Measurements from ENCODE around the gene DCX. TPM values are rescaled to one million over a fixed set of nuclear protein-coding genes. Genes with fewer than 3 reads are reported as not detected.

DCX gene
- polyA plus RNA-seq, 2 donors, result under 0.01 to 0.01 TPM

DNA sequence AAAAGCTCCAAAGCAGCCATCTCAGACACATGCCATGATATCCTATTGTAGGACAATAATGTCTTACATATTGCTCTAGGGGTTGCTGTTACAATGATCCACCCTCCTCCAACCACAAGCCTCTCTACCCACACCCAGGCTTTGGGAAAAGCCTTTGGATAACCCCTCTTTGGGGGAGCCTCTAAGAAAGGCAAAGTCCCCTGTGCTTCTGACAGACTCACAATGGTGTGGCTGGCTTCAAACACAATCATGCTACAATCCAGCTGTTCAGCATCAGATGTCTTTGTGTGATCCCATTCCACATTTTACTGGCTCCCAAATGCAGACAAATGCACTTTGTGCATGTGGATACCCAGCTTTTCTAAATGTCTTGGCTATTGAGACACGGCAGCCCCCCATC, 75.9 kb downstream of the DCX start:
- no peaks in the 10 kb centered on the region for H3K4me1 ChIP-seq (ENCODE audit: control insufficient read depth in 2 of 2, insufficient read depth in 2 of 2, low read length in 1 of 2)
- peaks cover 0 to 3% of the 10 kb centered on the region in 2 donors for H3K27me3 ChIP-seq (ENCODE audit: control insufficient read depth in 1 of 2, insufficient read depth in 2 of 2, low read length in 2 of 2)
- WGBS, 2 donors, result 61 to 64% methylated on average over 1 of the region's 1 CpG

DNA sequence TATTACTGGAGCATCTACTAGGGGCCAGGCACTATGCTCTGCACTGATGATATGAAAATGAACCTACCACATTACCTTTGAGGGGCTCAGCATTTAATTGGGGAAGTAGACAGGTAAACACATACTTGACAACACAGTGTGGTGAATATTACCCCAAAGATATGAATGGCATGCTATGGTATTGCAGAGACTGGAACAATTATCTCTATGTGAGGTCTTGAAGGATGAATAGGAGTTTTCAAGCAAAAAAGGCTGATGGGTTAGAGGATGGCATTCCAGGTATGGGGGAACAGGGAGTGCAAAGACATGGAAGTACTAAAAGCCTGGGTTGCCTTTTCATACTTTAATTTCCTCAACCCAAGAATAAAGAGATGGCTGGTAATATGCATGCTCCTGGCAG, 82.6 kb downstream of the DCX start:
- Histone ChIP-seq H3K36me3 (ENCODE audit: control insufficient read depth in 2 of 2, insufficient read depth in 2 of 2, low read length in 1 of 2) (no peaks in the 10 kb centered on the region), H3K9me3 (ENCODE audit: control insufficient read depth in 2 of 2, insufficient read depth in 1 of 2, low read depth in 1 of 2, low read length in 1 of 2) (no peaks in the 10 kb centered on the region), H3K4me3 (ENCODE audit: low read depth in 1 of 2, low read length in 2 of 2) (no peak overlapping the region), H3K27ac (ENCODE audit: low read depth in 2 of 2, low read length in 1 of 2) (no peak overlapping the region), H3K27me3 (ENCODE audit: control insufficient read depth in 1 of 2, insufficient read depth in 2 of 2, low read length in 2 of 2) (peaks cover 0 to 8% of the 10 kb centered on the region in 2 donors), H3K4me1 (ENCODE audit: control insufficient read depth in 2 of 2, insufficient read depth in 2 of 2, low read length in 1 of 2) (no peaks in the 10 kb centered on the region)

More for the DNA sequence above, 75.9 kb downstream of the DCX start:
- no peak overlapping the region for H3K4me3 ChIP-seq (ENCODE audit: low read depth in 1 of 2, low read length in 2 of 2)
- H3K36me3 ChIP-seq (ENCODE audit: control insufficient read depth in 2 of 2, insufficient read depth in 2 of 2, low read length in 1 of 2), result no peaks in the 10 kb centered on the region
- H3K27ac ChIP-seq (ENCODE audit: low read depth in 2 of 2, low read length in 1 of 2), result no peak overlapping the region
- H3K9me3 ChIP-seq (ENCODE audit: control insufficient read depth in 2 of 2, insufficient read depth in 1 of 2, low read depth in 1 of 2, low read length in 1 of 2), result no peaks in the 10 kb centered on the region

DNA sequence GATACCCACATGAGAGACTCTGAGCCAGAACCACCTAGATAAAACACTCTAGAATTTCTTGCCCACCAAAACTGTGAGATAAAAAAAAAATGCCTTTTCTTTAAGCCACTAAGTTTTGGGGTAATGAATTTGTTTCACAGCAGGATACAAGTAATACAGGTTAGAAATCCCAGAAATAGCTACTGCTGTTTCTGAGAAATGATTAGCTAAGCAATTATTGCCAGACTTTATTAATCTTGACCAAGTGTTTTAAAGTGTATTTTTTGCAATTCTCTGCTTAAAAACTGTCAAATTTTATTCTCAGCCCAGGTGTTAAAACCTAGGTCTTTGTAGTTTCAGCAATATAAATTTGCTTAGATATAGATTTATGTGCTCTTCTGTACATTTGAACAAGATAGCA, 83.1 kb downstream of the DCX start:
- Histone ChIP-seq H3K4me3 (ENCODE audit: low read depth in 1 of 2, low read length in 2 of 2) (no peak overlapping the region), H3K36me3 (ENCODE audit: control insufficient read depth in 2 of 2, insufficient read depth in 2 of 2, low read length in 1 of 2) (no peaks in the 10 kb centered on the region), H3K27me3 (ENCODE audit: control insufficient read depth in 1 of 2, insufficient read depth in 2 of 2, low read length in 2 of 2) (peaks cover 0 to 8% of the 10 kb centered on the region in 2 donors), H3K9me3 (ENCODE audit: control insufficient read depth in 2 of 2, insufficient read depth in 1 of 2, low read depth in 1 of 2, low read length in 1 of 2) (no peaks in the 10 kb centered on the region), H3K4me1 (ENCODE audit: control insufficient read depth in 2 of 2, insufficient read depth in 2 of 2, low read length in 1 of 2) (no peaks in the 10 kb centered on the region), H3K27ac (ENCODE audit: low read depth in 2 of 2, low read length in 1 of 2) (no peak overlapping the region)

DNA sequence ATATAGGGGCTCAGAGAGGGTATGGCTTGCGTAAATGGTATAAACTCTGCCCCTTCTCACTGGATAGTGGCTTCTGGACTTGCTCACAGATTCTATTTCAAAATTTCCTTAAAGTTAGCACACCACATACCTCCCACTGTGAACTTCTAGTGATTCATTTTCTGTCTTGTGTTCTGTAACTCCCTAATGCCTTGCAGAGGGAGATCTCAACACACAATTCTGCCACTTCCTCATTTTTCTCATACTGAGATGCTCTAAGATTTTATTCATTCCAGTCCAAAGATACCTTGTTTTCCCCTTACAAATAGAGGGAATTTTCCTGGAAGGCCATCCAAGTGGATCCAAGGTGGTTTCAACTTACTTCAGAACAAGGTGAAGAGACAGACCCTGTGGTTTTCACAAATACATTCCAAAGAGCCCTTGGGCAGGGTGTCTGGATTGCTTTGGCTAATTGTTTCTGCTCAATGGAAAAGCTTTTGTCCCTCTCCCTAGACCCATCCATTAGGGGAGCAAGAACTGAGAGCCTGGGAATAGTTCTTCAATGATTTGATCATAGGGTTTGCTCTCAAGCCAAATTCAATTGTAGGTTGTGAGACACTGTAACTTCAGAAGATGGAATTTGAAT, 89.6 kb downstream of the DCX start:
- Histone ChIP-seq H3K36me3 (ENCODE audit: control insufficient read depth in 2 of 2, insufficient read depth in 2 of 2, low read length in 1 of 2) (no peaks in the 10 kb centered on the region), H3K4me3 (ENCODE audit: low read depth in 1 of 2, low read length in 2 of 2) (no peak overlapping the region), H3K27ac (ENCODE audit: low read depth in 2 of 2, low read length in 1 of 2) (no peak overlapping the region), H3K27me3 (ENCODE audit: control insufficient read depth in 1 of 2, insufficient read depth in 2 of 2, low read length in 2 of 2) (peaks cover 0 to 7% of the 10 kb centered on the region in 2 donors), H3K4me1 (ENCODE audit: control insufficient read depth in 2 of 2, insufficient read depth in 2 of 2, low read length in 1 of 2) (no peaks in the 10 kb centered on the region), H3K9me3 (ENCODE audit: control insufficient read depth in 2 of 2, insufficient read depth in 1 of 2, low read depth in 1 of 2, low read length in 1 of 2) (no peaks in the 10 kb centered on the region)
- WGBS, 2 donors, result 67 to 87% methylated on average over 1 of the region's 1 CpG

DNA sequence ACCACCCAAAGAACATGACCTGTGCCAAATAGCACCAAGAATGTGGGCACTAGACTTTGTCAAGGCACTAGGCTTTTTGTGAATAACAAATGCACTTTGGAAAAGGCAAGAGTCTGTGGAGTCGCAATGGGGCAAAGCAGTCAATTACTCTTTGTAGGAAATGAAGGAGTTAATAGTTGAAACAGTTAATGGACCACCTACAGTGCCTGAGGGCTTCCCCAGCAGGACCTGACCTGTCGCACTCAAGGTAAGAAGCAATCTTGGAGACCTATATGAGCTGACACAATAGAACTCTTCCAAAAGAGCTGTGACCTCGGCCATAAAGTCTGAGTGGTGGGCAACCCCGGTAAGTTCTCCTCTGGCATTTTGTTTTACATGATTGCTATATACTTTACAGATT, 92.5 kb downstream of the DCX start:
- Histone ChIP-seq H3K4me1 (ENCODE audit: control insufficient read depth in 2 of 2, insufficient read depth in 2 of 2, low read length in 1 of 2) (no peaks in the 10 kb centered on the region), H3K9me3 (ENCODE audit: control insufficient read depth in 2 of 2, insufficient read depth in 1 of 2, low read depth in 1 of 2, low read length in 1 of 2) (no peaks in the 10 kb centered on the region), H3K36me3 (ENCODE audit: control insufficient read depth in 2 of 2, insufficient read depth in 2 of 2, low read length in 1 of 2) (no peaks in the 10 kb centered on the region), H3K27me3 (ENCODE audit: control insufficient read depth in 1 of 2, insufficient read depth in 2 of 2, low read length in 2 of 2) (peaks cover 0 to 7% of the 10 kb centered on the region in 2 donors), H3K4me3 (ENCODE audit: low read depth in 1 of 2, low read length in 2 of 2) (no peak overlapping the region), H3K27ac (ENCODE audit: low read depth in 2 of 2, low read length in 1 of 2) (no peak overlapping the region)
- 53 to 72% methylated on average over 4 of the region's 4 CpGs for WGBS, 2 donors

DNA sequence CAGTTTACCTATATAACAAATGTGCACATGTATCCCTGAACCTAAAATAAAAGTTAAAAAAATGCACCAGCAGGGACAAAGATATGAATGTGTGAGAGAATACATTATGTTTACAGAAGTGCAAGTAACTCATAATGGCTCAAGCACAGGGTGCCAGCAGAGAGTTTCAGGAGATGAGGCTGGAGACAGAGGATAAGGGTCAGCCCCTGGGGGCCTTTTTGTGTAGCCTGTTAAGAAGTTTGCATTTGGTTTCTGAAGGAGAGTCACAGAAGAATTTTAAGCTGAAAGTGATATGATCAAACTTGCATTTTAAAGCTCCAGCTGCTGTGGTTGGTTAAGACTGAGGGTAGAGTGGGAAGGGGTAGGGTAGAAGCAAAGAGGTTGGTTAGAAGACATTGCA, 93.1 kb downstream of the DCX start:
- H3K27me3 ChIP-seq (ENCODE audit: control insufficient read depth in 1 of 2, insufficient read depth in 2 of 2, low read length in 2 of 2), result peaks cover 0 to 7% of the 10 kb centered on the region in 2 donors
- H3K27ac ChIP-seq (ENCODE audit: low read depth in 2 of 2, low read length in 1 of 2), result no peak overlapping the region
- no peaks in the 10 kb centered on the region for H3K4me1 ChIP-seq (ENCODE audit: control insufficient read depth in 2 of 2, insufficient read depth in 2 of 2, low read length in 1 of 2)
- no peaks in the 10 kb centered on the region for H3K36me3 ChIP-seq (ENCODE audit: control insufficient read depth in 2 of 2, insufficient read depth in 2 of 2, low read length in 1 of 2)
- H3K9me3 ChIP-seq (ENCODE audit: control insufficient read depth in 2 of 2, insufficient read depth in 1 of 2, low read depth in 1 of 2, low read length in 1 of 2), result no peaks in the 10 kb centered on the region
- H3K4me3 ChIP-seq (ENCODE audit: low read depth in 1 of 2, low read length in 2 of 2), result no peak overlapping the region

DNA sequence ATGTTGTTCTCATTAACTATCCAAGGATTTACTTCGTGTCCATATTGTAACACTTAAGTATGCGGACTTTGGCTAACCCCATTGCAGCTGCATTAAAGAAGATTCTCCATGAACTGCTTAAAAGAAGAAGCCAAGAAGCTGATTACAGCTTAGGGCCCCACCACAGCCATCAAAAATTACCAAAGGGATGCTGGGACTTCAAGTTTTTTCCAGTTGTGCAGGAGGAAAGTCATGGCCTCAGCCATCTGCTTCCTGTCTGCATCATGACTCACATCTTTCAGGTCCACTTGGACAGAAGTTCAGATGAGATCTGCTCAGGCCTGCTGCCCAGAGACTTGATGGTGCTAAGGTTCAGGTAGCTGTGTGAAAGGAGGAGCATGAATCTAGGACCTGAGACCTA, 102.9 kb downstream of the DCX start:
- Histone ChIP-seq H3K36me3 (ENCODE audit: control insufficient read depth in 2 of 2, insufficient read depth in 2 of 2, low read length in 1 of 2) (no peaks in the 10 kb centered on the region), H3K4me1 (ENCODE audit: control insufficient read depth in 2 of 2, insufficient read depth in 2 of 2, low read length in 1 of 2) (no peaks in the 10 kb centered on the region), H3K9me3 (ENCODE audit: control insufficient read depth in 2 of 2, insufficient read depth in 1 of 2, low read depth in 1 of 2, low read length in 1 of 2) (no peaks in the 10 kb centered on the region), H3K27ac (ENCODE audit: low read depth in 2 of 2, low read length in 1 of 2) (no peak overlapping the region), H3K4me3 (ENCODE audit: low read depth in 1 of 2, low read length in 2 of 2) (no peak overlapping the region), H3K27me3 (ENCODE audit: control insufficient read depth in 1 of 2, insufficient read depth in 2 of 2, low read length in 2 of 2) (peaks cover 0 to 5% of the 10 kb centered on the region in 2 donors)
- WGBS, 2 donors, result 71 to 76% methylated on average over 2 of the region's 2 CpGs

DNA sequence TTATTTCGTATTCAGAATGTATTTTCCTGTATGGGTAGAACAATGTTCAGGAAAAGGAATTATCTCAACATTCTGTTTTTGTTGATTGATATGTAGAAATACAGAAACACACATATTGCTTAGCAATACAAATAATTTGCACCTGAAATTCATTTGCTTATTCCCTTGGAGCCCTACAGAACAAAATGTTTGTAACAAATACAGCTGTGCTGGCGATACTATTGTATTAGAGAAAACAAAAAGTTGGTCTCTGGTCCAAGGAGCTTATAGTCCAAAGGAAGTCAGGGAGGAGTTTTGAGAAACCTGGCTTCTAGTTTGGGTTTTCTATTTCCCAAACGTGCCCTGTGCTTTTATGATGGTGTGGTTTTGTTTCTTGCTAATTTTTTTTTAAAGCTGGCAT, 104.0 kb downstream of the DCX start:
- no peak overlapping the region for H3K4me3 ChIP-seq (ENCODE audit: low read depth in 1 of 2, low read length in 2 of 2)
- no peak overlapping the region for H3K27ac ChIP-seq (ENCODE audit: low read depth in 2 of 2, low read length in 1 of 2)
- peaks cover 0 to 5% of the 10 kb centered on the region in 2 donors for H3K27me3 ChIP-seq (ENCODE audit: control insufficient read depth in 1 of 2, insufficient read depth in 2 of 2, low read length in 2 of 2)
- no peaks in the 10 kb centered on the region for H3K36me3 ChIP-seq (ENCODE audit: control insufficient read depth in 2 of 2, insufficient read depth in 2 of 2, low read length in 1 of 2)
- no peaks in the 10 kb centered on the region for H3K4me1 ChIP-seq (ENCODE audit: control insufficient read depth in 2 of 2, insufficient read depth in 2 of 2, low read length in 1 of 2)
- 49 to 66% methylated on average over 3 of the region's 3 CpGs for WGBS, 2 donors
- H3K9me3 ChIP-seq (ENCODE audit: control insufficient read depth in 2 of 2, insufficient read depth in 1 of 2, low read depth in 1 of 2, low read length in 1 of 2), result no peaks in the 10 kb centered on the region

DNA sequence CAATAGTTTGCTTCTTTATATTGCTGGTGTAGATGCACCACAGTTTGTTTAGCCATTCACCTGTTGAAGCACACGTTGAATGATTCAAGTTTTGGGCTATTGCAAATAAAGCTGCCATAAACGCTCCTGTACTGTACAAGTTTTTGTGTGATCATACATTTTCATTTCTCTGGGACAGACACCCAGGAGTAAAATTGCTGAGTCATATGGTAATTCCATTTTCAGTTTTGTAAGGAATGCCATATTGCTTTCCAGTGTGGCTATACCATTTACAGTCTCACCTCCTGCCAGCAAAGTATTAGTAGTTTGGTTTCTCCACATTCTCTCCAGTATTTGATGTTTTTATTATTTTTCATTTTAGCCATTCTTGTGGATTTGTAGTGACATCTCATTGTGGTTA, 109.7 kb downstream of the DCX start:
- no peaks in the 10 kb centered on the region for H3K36me3 ChIP-seq (ENCODE audit: control insufficient read depth in 2 of 2, insufficient read depth in 2 of 2, low read length in 1 of 2)
- H3K9me3 ChIP-seq (ENCODE audit: control insufficient read depth in 2 of 2, insufficient read depth in 1 of 2, low read depth in 1 of 2, low read length in 1 of 2), result no peaks in the 10 kb centered on the region
- no peaks in the 10 kb centered on the region for H3K4me1 ChIP-seq (ENCODE audit: control insufficient read depth in 2 of 2, insufficient read depth in 2 of 2, low read length in 1 of 2)
- no peak overlapping the region for H3K4me3 ChIP-seq (ENCODE audit: low read depth in 1 of 2, low read length in 2 of 2)
- WGBS, 2 donors, result 55 to 65% methylated on average over 2 of the region's 2 CpGs
- H3K27ac ChIP-seq (ENCODE audit: low read depth in 2 of 2, low read length in 1 of 2), result no peak overlapping the region
- no peaks in the 10 kb centered on the region for H3K27me3 ChIP-seq (ENCODE audit: control insufficient read depth in 1 of 2, insufficient read depth in 2 of 2, low read length in 2 of 2)

DNA sequence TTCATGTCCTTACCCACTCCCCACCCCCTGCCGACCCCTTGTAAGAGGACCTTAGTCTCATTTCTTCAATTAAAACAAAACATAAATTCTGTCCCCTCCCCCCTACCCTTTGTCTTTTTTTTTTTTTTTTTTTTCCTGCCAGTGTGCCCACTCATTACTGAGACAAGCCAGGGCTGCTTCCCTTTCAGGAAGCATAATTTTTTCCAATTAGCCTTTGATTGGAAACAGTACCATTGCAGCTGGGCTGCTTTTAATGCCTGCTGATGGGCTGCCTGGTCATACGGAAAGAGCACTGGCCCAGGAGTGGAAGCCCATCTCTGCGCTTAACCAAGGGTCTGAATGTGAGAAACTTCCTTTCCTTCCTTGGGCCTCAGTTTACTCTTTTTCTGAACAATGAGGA, 123.2 kb downstream of the DCX start:
- no peaks in the 10 kb centered on the region for H3K4me1 ChIP-seq (ENCODE audit: control insufficient read depth in 2 of 2, insufficient read depth in 2 of 2, low read length in 1 of 2)
- H3K36me3 ChIP-seq (ENCODE audit: control insufficient read depth in 2 of 2, insufficient read depth in 2 of 2, low read length in 1 of 2), result no peaks in the 10 kb centered on the region
- no peak overlapping the region for H3K4me3 ChIP-seq (ENCODE audit: low read depth in 1 of 2, low read length in 2 of 2)
- H3K9me3 ChIP-seq (ENCODE audit: control insufficient read depth in 2 of 2, insufficient read depth in 1 of 2, low read depth in 1 of 2, low read length in 1 of 2), result no peaks in the 10 kb centered on the region
- H3K27me3 ChIP-seq (ENCODE audit: control insufficient read depth in 1 of 2, insufficient read depth in 2 of 2, low read length in 2 of 2), result peaks cover 0 to 5% of the 10 kb centered on the region in 2 donors
- WGBS, 2 donors, result 87 to 90% methylated on average over 3 of the region's 3 CpGs
- H3K27ac ChIP-seq (ENCODE audit: low read depth in 2 of 2, low read length in 1 of 2), result no peak overlapping the region

Data from esophagus (tissue), 2 donors.